ENCODE measurements around the gene FAM228A. TPM values are rescaled to one million over a fixed set of nuclear protein-coding genes. Genes with fewer than 3 reads are reported as not detected.

The FAM228A gene
- total and polyA plus RNA-seq, 2 donors (not counting 3 experiments of a cell fraction or from before 2014, with no cell fraction given) = 0.36 to 1.00 TPM

- Histone ChIP-seq H3K79me2 (ENCODE audit: control insufficient read depth, insufficient read depth, low read length) (no peaks in the 10 kb centered on the region), H3K9me3 (replicated peaks; ENCODE audit: control insufficient read depth, insufficient read depth, low read length) (no peaks in the 10 kb centered on the region), H3K9ac (replicated peaks; ENCODE audit: extremely low read depth, insufficient read depth, low read length) (no peak overlapping the region), H2AFZ (ENCODE audit: low read depth, low read length) (no peak overlapping the region), H3K4me3 (replicated peaks in 1 of 3; ENCODE audit: insufficient read depth in 1 of 3, low read depth in 1 of 3, low read length in 3 of 3) (no peak overlapping the region), H3K27ac (ENCODE audit: insufficient read depth, low read depth, low read length) (no peak overlapping the region), H3K36me3 (ENCODE audit: control insufficient read depth in 2 of 2, extremely low read depth in 1 of 2, insufficient read depth in 2 of 2, low read length in 2 of 2) (peaks cover 0 to 52% of the 10 kb centered on the region in 2 experiments), H4K20me1 (replicated peaks; ENCODE audit: control insufficient read depth, extremely low read depth, insufficient read depth, low read length) (no peaks in the 10 kb centered on the region), H3K27me3 (ENCODE audit: control insufficient read depth in 2 of 2, insufficient read depth in 2 of 2, low read length in 2 of 2) (no peaks in the 10 kb centered on the region), H3K4me2 (ENCODE audit: insufficient read depth, low read length) (no peak overlapping the region), H3K4me1 (ENCODE audit: control insufficient read depth, extremely low read depth, insufficient read depth, low read length) (no peaks in the 10 kb centered on the region), H3K9me1 (replicated peaks; ENCODE audit: control insufficient read depth, extremely low read depth, insufficient read depth, low read length) (no peaks in the 10 kb centered on the region)
- FAIRE-seq (no peak), DNase-seq (ENCODE audit: low read depth, low spot score) (no peak)
- dilution Hi-C loops (cut with MboI; ENCODE audit: extremely low pct_ligation_motif_present, low sequenced_read_pairs) = no loop called here
- CTCF ChIA-PET = interaction anchor here (1.6 kb wide), 1 partner anchor 123 kb away, joined by 6 read pairs; the partner anchor contains the start of gene TP53I3
- no TSS peak for BruUV-seq (replicated peaks)
- POLR2A ChIA-PET = no interaction called here
- no peak for TF ChIP-seq POLR2A (IDR thresholded peaks at IDR 0.05; ENCODE audit: low read depth, low read length)
- TF ChIP-seq MYC (IDR thresholded peaks at IDR 0.05; ENCODE audit: low read depth, low read length) = no peak
- no peak for TF ChIP-seq GATA2 (IDR thresholded peaks at IDR 0.05; ENCODE audit: insufficient read depth, insufficient read length, low read depth, low read length)
- no peak for TF ChIP-seq FOS (IDR thresholded peaks at IDR 0.05; ENCODE audit: borderline replicate concordance, insufficient read depth, low read length)
- intact Hi-C loops (cut with micrococcal nuclease) = no loop called here
Observed at GRCh38 chr2:24206714-24207113, 31.9 kb downstream of the FAM228A start.

DNA sequence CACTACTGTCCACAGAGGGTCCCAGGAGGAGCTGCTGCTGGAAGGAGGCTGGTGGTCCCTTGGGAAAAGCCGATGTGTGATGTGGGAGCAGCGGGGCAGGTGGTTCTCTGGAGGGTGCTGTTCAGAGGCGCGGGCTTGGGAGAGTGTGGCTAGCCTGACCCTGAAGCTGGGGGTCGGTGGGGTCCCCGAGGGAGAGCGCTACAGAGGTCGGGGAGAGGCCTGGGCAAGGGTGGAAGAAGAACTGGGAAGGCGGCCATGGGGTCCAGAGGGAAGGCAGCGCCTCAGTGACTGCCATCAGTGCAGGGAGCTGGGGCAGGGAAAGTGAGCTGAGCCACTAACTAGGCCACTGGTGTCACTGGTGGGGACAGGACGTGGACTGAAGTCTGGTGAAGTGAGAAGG, 32.5 kb downstream of the FAM228A start:
- dilution Hi-C loops (cut with MboI; ENCODE audit: extremely low pct_ligation_motif_present, low sequenced_read_pairs) (no loop called here), intact Hi-C loops (cut with micrococcal nuclease) (no loop called here)
- no TSS peak for BruUV-seq (replicated peaks)
- Histone ChIP-seq H3K9me3 (replicated peaks; ENCODE audit: control insufficient read depth, insufficient read depth, low read length) (no peaks in the 10 kb centered on the region), H3K4me3 (replicated peaks in 1 of 3; ENCODE audit: insufficient read depth in 1 of 3, low read depth in 1 of 3, low read length in 3 of 3) (no peak overlapping the region), H3K9ac (replicated peaks; ENCODE audit: extremely low read depth, insufficient read depth, low read length) (no peak overlapping the region), H4K20me1 (replicated peaks; ENCODE audit: control insufficient read depth, extremely low read depth, insufficient read depth, low read length) (no peaks in the 10 kb centered on the region), H2AFZ (ENCODE audit: low read depth, low read length) (no peak overlapping the region), H3K36me3 (ENCODE audit: control insufficient read depth in 2 of 2, extremely low read depth in 1 of 2, insufficient read depth in 2 of 2, low read length in 2 of 2) (peaks cover 4 to 56% of the 10 kb centered on the region in 2 experiments), H3K27me3 (ENCODE audit: control insufficient read depth in 2 of 2, insufficient read depth in 2 of 2, low read length in 2 of 2) (no peaks in the 10 kb centered on the region), H3K9me1 (replicated peaks; ENCODE audit: control insufficient read depth, extremely low read depth, insufficient read depth, low read length) (no peaks in the 10 kb centered on the region), H3K4me2 (ENCODE audit: insufficient read depth, low read length) (no peak overlapping the region), H3K4me1 (ENCODE audit: control insufficient read depth, extremely low read depth, insufficient read depth, low read length) (no peaks in the 10 kb centered on the region), H3K79me2 (ENCODE audit: control insufficient read depth, insufficient read depth, low read length) (no peaks in the 10 kb centered on the region), H3K27ac (ENCODE audit: insufficient read depth, low read depth, low read length) (no peak overlapping the region)
- DNase-seq (ENCODE audit: low read depth, low spot score) = no peak
- ChIA-PET POLR2A (no interaction called here), CTCF (no interaction called here)
- no peak for FAIRE-seq
- TF ChIP-seq POLR2A (IDR thresholded peaks at IDR 0.05; ENCODE audit: low read depth, low read length) = no peak
- TF ChIP-seq JUN (IDR thresholded peaks at IDR 0.05; ENCODE audit: borderline replicate concordance, insufficient read depth, insufficient read length, low read depth) = no peak
- no peak for TF ChIP-seq FOS (IDR thresholded peaks at IDR 0.05; ENCODE audit: borderline replicate concordance, insufficient read depth, low read length)
- no peak for TF ChIP-seq EZH2 (IDR thresholded peaks at IDR 0.05; ENCODE audit: borderline replicate concordance, low read depth, low read length, severe bottlenecking)
- TF ChIP-seq MYC (IDR thresholded peaks at IDR 0.05; ENCODE audit: low read depth, low read length) = no peak
- TF ChIP-seq, protein P1, sequence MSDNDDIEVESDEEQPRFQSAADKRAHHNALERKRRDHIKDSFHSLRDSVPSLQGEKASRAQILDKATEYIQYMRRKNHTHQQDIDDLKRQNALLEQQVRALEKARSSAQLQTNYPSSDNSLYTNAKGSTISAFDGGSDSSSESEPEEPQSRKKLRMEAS (IDR thresholded peaks at IDR 0.05; ENCODE audit: insufficient read depth, insufficient read length) = no peak
- TF ChIP-seq CTCF (IDR thresholded peaks at IDR 0.05; ENCODE audit: extremely low read depth in 1 of 2, insufficient read depth in 1 of 2, low read depth in 1 of 2, low read length in 2 of 2) = no peak
- no peak for TF ChIP-seq POLR2AphosphoS5 (IDR thresholded peaks at IDR 0.05; ENCODE audit: insufficient read depth, low read depth, low read length)
- TF ChIP-seq GATA2 (IDR thresholded peaks at IDR 0.05; ENCODE audit: insufficient read depth, insufficient read length, low read depth, low read length) = no peak
